Measurements from ENCODE around the gene ZRANB2. TPM values are rescaled to one million over a fixed set of nuclear protein-coding genes. Genes with fewer than 3 reads are reported as not detected.

Gene ZRANB2
- total RNA-seq, 2 donors from 2014 or later: 23.5 to 37.9 TPM

DNA sequence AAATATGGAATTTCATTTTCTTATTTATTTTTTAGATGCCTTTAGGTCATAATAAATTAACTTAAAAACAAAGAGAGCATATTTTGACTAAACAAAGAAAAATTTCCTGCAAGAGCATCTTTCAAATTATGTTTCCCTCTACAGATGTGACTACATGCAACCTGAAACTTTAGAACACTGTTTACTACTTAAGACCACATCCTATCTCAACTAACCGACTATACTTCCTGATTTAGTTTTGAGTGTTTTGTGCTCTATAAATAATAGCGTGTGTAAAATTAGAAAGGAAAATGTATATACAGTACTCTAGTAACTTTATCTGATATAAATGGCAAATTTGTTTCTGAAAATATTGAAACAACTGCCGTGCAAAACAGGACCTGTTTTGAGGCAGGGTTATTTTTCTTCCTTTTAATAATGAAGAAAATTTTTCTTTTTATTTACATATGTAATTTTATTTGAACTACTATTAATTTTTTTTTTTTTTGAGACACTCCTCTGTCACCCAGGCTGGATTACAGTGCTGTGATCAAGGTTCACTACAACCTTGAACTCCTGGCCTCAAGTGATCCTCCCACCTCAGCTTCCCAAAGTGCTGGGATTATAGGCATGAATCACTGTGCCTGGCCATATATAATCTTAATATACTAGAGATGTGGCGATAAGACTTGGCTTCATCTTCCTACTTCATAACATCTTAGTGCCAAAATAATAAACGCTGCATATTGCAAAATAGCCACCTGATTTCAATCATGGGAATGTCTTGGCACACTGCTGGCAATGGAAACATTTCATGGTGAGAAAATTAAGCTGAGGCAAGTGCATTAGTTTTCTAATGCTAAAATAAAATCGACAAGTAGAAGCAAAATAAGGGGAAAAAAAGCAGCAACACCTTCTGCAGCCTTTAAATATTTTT, 12.3 kb downstream of the ZRANB2 start:
- no peak for DNase-seq (ENCODE audit: low spot score)
- Histone ChIP-seq H3K9me3 (no peaks in the 10 kb centered on the region), H3K4me3 (no peak overlapping the region), H3K27ac (no peak overlapping the region), H3K36me3 (peaks cover 88% of the 10 kb centered on the region), H3K4me1 (no peaks in the 10 kb centered on the region), H3K27me3 (no peaks in the 10 kb centered on the region)
- TF ChIP-seq, protein P1, sequence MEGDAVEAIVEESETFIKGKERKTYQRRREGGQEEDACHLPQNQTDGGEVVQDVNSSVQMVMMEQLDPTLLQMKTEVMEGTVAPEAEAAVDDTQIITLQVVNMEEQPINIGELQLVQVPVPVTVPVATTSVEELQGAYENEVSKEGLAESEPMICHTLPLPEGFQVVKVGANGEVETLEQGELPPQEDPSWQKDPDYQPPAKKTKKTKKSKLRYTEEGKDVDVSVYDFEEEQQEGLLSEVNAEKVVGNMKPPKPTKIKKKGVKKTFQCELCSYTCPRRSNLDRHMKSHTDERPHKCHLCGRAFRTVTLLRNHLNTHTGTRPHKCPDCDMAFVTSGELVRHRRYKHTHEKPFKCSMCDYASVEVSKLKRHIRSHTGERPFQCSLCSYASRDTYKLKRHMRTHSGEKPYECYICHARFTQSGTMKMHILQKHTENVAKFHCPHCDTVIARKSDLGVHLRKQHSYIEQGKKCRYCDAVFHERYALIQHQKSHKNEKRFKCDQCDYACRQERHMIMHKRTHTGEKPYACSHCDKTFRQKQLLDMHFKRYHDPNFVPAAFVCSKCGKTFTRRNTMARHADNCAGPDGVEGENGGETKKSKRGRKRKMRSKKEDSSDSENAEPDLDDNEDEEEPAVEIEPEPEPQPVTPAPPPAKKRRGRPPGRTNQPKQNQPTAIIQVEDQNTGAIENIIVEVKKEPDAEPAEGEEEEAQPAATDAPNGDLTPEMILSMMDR (IDR thresholded peaks at IDR 0.05): no peak

DNA sequence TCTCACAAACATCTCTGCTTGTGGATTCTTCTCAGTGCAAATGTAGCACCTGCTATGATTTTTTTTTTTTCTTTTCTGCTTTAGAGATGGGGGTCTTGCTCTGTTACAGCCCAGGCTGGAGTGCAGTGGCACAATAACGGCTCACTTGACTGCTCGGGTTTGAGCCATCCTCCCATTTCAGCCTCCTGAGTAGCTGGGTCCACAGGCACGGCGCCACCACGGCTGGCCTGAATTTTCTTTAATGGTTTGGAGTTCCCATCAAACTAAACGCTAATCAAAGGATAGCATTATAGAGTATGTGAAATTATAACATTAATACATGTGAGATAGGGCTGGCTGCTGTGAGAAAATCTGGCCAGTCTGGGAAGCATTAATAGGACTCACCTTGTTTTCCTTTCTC, 26.0 kb downstream of the ZRANB2 start:
- peaks cover 19% of the 10 kb centered on the region for H3K36me3 ChIP-seq
- H3K27ac ChIP-seq: no peak overlapping the region
- no peaks in the 10 kb centered on the region for H3K9me3 ChIP-seq
- H3K4me3 ChIP-seq: no peak overlapping the region
- DNase-seq (ENCODE audit: low spot score): no peak
- no peaks in the 10 kb centered on the region for H3K4me1 ChIP-seq
- TF ChIP-seq, protein P1 (IDR thresholded peaks at IDR 0.05): no peak
- no peaks in the 10 kb centered on the region for H3K27me3 ChIP-seq

DNA sequence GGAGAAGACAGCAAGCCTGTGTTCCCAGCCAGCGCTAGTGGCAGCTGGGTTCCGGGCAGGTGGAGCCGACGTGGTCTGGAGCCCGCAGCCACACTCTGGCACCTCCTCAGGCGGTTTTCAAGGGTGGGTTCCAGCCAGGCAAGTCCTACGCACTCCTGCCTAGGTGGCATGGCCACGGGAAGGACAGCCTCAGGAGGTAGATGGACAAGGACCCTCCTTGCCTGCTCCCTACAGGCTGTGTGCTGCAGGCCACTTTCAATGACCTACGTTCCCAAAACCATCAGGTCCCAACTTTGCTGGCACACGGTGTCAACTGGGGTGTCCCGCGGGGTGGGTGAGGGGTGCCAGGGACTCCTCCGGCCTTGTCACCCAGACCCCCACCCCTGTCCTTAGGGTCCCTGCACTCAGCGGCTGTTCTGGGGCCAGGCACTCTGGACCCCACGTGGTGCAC, 26.5 kb downstream of the ZRANB2 start:
- H3K27ac ChIP-seq: no peak overlapping the region
- H3K36me3 ChIP-seq: peaks cover 17% of the 10 kb centered on the region
- H3K9me3 ChIP-seq: no peaks in the 10 kb centered on the region
- no peaks in the 10 kb centered on the region for H3K27me3 ChIP-seq
- TF ChIP-seq, protein P1 (IDR thresholded peaks at IDR 0.05): no peak
- no peak overlapping the region for H3K4me3 ChIP-seq
- no peak for DNase-seq (ENCODE audit: low spot score)
- H3K4me1 ChIP-seq: no peaks in the 10 kb centered on the region

DNA sequence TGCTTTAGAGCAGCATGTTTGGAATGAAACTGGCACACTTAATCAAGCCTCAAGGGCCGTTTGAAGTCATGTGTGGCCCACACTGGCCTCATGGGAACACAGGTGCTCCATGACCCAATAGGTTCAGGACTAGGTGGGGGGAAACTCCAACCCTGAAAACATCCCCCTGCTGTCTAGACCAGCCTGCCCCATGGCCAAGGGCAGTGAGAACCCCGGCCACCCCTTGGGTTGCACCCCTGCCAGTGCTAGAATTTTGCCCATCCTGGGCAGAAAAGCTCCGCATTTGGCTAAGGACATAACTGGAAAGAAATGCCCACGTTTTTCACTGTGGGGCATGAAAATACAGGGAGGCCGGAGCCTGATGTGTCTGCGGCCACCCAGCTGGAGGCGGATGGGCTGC, 27.1 kb downstream of the ZRANB2 start:
- Histone ChIP-seq H3K27ac (no peak overlapping the region), H3K36me3 (peaks cover 12% of the 10 kb centered on the region), H3K9me3 (no peaks in the 10 kb centered on the region), H3K4me1 (no peaks in the 10 kb centered on the region), H3K4me3 (no peak overlapping the region), H3K27me3 (peaks cover 0 to under 1% of the 10 kb centered on the region in 2 donors)
- DNase-seq (ENCODE audit: low spot score): no peak
- TF ChIP-seq, protein P1 (IDR thresholded peaks at IDR 0.05): no peak

DNA sequence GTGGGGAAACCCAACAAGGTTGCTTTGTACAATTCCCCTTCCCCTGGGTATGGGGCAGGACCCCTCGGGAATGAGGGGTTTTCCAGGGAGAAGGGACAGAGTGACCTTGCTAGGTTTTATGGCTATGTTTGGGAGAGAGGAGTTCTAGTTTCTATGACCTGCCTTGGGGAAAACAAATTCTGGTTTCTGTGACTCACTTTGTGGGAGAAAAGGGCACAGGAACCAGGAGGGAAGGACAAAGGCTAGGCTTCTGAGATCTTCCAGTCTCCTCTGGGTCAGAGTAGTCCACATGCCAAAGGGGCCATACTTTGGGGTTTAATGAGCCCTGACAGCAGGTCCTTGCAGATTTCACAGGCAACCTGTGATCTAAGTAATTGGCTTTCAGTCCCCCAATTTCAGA, 27.7 kb downstream of the ZRANB2 start:
- TF ChIP-seq, protein P1 (IDR thresholded peaks at IDR 0.05): no peak
- no peak overlapping the region for H3K4me3 ChIP-seq
- H3K9me3 ChIP-seq: no peaks in the 10 kb centered on the region
- peaks cover 0 to 4% of the 10 kb centered on the region in 2 donors for H3K27me3 ChIP-seq
- H3K27ac ChIP-seq: no peak overlapping the region
- DNase-seq (ENCODE audit: low spot score): no peak
- H3K4me1 ChIP-seq: no peaks in the 10 kb centered on the region
- peaks cover 9% of the 10 kb centered on the region for H3K36me3 ChIP-seq

All from right atrium auricular region (tissue), 2 donors.